Measurements from ENCODE around the gene TUBB2A. TPM values are rescaled to one million over a fixed set of nuclear protein-coding genes. Genes with fewer than 3 reads are reported as not detected.

The TUBB2A gene
- total RNA-seq, 1 donor from 2014 or later, result 73.6 TPM

DNA sequence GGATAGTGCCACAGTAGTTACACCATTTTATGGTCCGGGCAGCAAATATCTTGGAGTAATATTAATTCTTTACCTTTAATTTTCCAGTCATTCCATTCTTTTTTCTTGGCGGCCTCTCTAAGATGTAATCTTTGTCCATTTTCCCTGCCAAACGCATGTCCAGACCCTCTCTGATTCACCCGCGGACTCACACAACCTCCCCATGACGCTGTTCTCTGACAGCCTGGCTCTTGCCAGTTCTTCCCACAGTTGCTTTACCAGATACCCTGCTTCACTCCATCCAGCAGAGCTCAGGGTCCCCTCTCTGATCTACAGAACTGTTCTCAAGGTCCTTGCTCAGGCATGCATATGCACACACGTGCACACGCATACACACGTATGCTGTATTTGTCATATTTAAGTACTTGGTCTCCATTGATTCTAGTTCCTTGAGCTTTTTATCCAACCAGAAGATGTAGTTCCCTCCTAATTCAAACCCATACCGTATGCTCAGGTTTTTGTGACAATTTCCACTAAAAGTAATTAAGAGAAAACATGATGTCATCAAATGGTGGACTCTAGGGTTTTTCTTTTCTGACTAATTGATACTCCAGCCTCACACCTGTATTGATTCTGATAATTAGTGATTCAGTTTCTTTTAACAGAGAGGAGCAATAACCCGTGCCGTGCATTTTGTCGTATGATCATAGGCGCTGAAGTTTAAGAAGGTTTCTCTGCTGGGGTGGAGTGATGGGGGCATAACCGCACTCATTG lies 28.8 kb downstream of the TUBB2A start:
- peak overlapping the region; percentile 56 for H3K4me3 Mint-ChIP-seq (ENCODE audit: unreplicated experiment)

DNA sequence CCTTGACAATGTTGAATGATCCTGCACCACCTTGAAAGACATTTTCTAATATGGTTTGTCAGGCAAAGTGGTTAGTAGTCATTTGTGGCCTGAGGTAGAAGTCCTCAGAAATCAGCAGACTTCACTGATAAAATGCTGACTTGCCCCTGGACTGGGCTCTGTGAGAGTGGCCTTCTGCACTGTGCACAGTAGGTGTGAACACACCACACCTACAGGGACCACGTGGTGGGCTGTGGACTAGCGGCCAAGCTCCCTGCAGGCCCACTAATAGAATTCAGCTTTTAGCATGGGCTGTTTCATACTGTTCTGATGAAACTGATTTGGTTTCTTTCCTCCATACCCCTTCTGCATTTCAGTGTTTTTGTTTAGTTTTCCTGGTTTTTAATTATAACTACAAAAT lies 31.5 kb downstream of the TUBB2A start:
- Mint-ChIP-seq H3K27me3 (ENCODE audit: unreplicated experiment) (no peaks in the 10 kb centered on the region), H3K4me3 (ENCODE audit: unreplicated experiment) (no peak overlapping the region), H3K27ac (ENCODE audit: unreplicated experiment) (no peak overlapping the region), H3K36me3 (ENCODE audit: low read depth, unreplicated experiment) (peaks cover 20% of the 10 kb centered on the region), H3K9me3 (ENCODE audit: unreplicated experiment) (no peaks in the 10 kb centered on the region), H3K4me1 (ENCODE audit: unreplicated experiment) (no peaks in the 10 kb centered on the region)
- TF ChIP-seq, protein P1, sequence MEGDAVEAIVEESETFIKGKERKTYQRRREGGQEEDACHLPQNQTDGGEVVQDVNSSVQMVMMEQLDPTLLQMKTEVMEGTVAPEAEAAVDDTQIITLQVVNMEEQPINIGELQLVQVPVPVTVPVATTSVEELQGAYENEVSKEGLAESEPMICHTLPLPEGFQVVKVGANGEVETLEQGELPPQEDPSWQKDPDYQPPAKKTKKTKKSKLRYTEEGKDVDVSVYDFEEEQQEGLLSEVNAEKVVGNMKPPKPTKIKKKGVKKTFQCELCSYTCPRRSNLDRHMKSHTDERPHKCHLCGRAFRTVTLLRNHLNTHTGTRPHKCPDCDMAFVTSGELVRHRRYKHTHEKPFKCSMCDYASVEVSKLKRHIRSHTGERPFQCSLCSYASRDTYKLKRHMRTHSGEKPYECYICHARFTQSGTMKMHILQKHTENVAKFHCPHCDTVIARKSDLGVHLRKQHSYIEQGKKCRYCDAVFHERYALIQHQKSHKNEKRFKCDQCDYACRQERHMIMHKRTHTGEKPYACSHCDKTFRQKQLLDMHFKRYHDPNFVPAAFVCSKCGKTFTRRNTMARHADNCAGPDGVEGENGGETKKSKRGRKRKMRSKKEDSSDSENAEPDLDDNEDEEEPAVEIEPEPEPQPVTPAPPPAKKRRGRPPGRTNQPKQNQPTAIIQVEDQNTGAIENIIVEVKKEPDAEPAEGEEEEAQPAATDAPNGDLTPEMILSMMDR (IDR thresholded peaks at IDR 0.05; ENCODE audit: unreplicated experiment), result no peak
- DNase-seq (ENCODE audit: low spot score), result no peak

More for the DNA sequence above, 28.8 kb downstream of the TUBB2A start:
- DNase-seq (ENCODE audit: low spot score), result no peak
- H3K36me3 Mint-ChIP-seq (ENCODE audit: low read depth, unreplicated experiment), result peaks cover 41% of the 10 kb centered on the region
- no peaks in the 10 kb centered on the region for H3K9me3 Mint-ChIP-seq (ENCODE audit: unreplicated experiment)
- TF ChIP-seq, protein P1 (IDR thresholded peaks at IDR 0.05; ENCODE audit: unreplicated experiment), result no peak
- H3K27ac Mint-ChIP-seq (ENCODE audit: unreplicated experiment), result no peak overlapping the region
- H3K4me1 Mint-ChIP-seq (ENCODE audit: unreplicated experiment), result no peaks in the 10 kb centered on the region
- no peaks in the 10 kb centered on the region for H3K27me3 Mint-ChIP-seq (ENCODE audit: unreplicated experiment)

DNA sequence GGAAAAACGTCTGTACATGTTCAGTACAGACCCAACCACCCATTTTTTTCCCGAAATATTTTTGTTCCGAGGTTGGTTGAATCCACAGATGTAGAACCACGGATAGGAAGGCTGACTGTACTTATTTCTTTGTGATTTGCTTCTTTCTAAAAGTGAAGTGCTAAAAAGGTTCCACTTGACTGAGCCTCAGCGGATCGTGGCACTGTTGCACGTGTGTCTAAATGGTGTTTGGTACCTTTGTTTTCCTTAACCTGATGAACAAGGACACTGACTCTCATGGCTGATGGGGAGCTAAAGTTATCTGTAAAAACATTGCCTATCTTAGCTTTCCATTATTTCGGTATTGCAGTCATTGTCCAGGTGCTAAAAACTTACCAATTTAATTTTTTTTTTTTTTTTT lies 32.7 kb downstream of the TUBB2A start:
- Mint-ChIP-seq H3K9me3 (ENCODE audit: unreplicated experiment) (no peaks in the 10 kb centered on the region), H3K4me1 (ENCODE audit: unreplicated experiment) (no peaks in the 10 kb centered on the region), H3K27ac (ENCODE audit: unreplicated experiment) (no peak overlapping the region), H3K36me3 (ENCODE audit: low read depth, unreplicated experiment) (peaks cover 15% of the 10 kb centered on the region), H3K27me3 (ENCODE audit: unreplicated experiment) (no peaks in the 10 kb centered on the region), H3K4me3 (ENCODE audit: unreplicated experiment) (no peak overlapping the region)
- TF ChIP-seq, protein P1 (IDR thresholded peaks at IDR 0.05; ENCODE audit: unreplicated experiment), result no peak
- DNase-seq (ENCODE audit: low spot score), result no peak

DNA sequence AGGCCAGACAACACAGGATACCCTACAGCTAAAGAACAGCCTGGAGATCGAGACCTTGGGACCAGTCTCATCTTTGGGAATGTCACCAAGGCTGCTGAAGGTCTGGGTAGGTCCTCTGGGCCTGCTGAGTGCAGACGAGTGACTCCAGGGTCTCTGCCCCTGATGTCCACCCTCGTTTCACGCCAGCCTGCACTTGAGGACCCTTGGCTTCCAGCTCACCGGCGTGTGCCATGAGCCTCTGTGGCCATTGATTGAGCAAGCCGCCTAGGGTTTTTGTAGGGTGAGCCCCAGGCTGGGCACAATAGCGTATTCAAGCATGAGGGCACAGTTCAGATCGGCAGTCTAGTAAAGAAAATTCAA lies 34.5 kb downstream of the TUBB2A start:
- DNase-seq (ENCODE audit: low spot score), result no peak
- TF ChIP-seq, protein P1 (IDR thresholded peaks at IDR 0.05; ENCODE audit: unreplicated experiment), result no peak
- Mint-ChIP-seq H3K9me3 (ENCODE audit: unreplicated experiment) (no peaks in the 10 kb centered on the region), H3K27ac (ENCODE audit: unreplicated experiment) (no peak overlapping the region), H3K4me1 (ENCODE audit: unreplicated experiment) (peaks cover 6% of the 10 kb centered on the region), H3K27me3 (ENCODE audit: unreplicated experiment) (no peaks in the 10 kb centered on the region), H3K36me3 (ENCODE audit: low read depth, unreplicated experiment) (peaks cover 3% of the 10 kb centered on the region), H3K4me3 (ENCODE audit: unreplicated experiment) (no peak overlapping the region)

DNA sequence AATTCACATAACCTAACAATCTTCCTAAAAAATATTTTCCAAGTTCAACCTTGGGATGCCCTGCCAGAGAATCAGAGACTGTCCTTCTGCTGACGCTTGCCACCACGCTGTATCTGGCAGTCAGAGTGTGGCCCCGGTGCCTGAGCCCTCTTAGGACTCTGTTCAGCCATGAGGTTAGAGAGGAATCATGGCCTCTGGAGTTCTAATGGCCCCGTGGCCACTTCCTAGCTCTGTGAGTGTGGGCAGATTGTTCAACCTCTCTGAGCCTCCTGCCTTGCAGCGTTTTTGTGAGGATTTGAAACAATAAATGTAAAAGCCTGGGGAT lies 36.6 kb downstream of the TUBB2A start:
- no peak overlapping the region for H3K27ac Mint-ChIP-seq (ENCODE audit: unreplicated experiment)
- H3K4me3 Mint-ChIP-seq (ENCODE audit: unreplicated experiment), result no peak overlapping the region
- peaks cover 10% of the 10 kb centered on the region for H3K4me1 Mint-ChIP-seq (ENCODE audit: unreplicated experiment)
- peaks cover 3% of the 10 kb centered on the region for H3K36me3 Mint-ChIP-seq (ENCODE audit: low read depth, unreplicated experiment)
- TF ChIP-seq, protein P1 (IDR thresholded peaks at IDR 0.05; ENCODE audit: unreplicated experiment), result no peak
- no peaks in the 10 kb centered on the region for H3K27me3 Mint-ChIP-seq (ENCODE audit: unreplicated experiment)
- no peaks in the 10 kb centered on the region for H3K9me3 Mint-ChIP-seq (ENCODE audit: unreplicated experiment)
- DNase-seq (ENCODE audit: low spot score), result no peak

Data from endothelial cell (in vitro differentiated cells).